ENCODE results near the gene RELN.
"Not testable (repeated sequence)": the region's sequence is repeated elsewhere in the genome, so short reads cannot be mapped to it uniquely, and the experiment has no call there.

RELN gene

GRCh38 chr7:103915680-103916357 lies 73.6 kb downstream of the RELN start:
- H3K27me3 ChIP-seq (ENCODE audit: insufficient read depth, low read length, poor library complexity, severe bottlenecking): no peaks in the 10 kb centered on the region
- no peaks in the 10 kb centered on the region for H3K9me2 ChIP-seq (replicated peaks; ENCODE audit: low read depth, low read length)
- H3K4me2 ChIP-seq (ENCODE audit: low read depth, low read length, poor library complexity, severe bottlenecking): no peak overlapping the region
- H3K4me1 ChIP-seq (ENCODE audit: insufficient read depth, low read length, poor library complexity, severe bottlenecking): no peaks in the 10 kb centered on the region
- TF ChIP-seq CTCF (conservative IDR thresholded peaks at IDR 0.05; ENCODE audit: low read length) (no peak), EZH2phosphoT487 (IDR thresholded peaks at IDR 0.05; ENCODE audit: borderline replicate concordance) (no peak)
- H3K79me2 ChIP-seq (ENCODE audit: insufficient read depth, low read length): no peaks in the 10 kb centered on the region
- no peaks in the 10 kb centered on the region for H3F3A ChIP-seq (ENCODE audit: low read depth)
- H4K20me1 ChIP-seq (ENCODE audit: insufficient read depth, low read length, poor library complexity, severe bottlenecking): no peaks in the 10 kb centered on the region
- H2AFZ ChIP-seq (ENCODE audit: low read length): no peak overlapping the region
- no peak overlapping the region for H3K9ac ChIP-seq (ENCODE audit: low read depth, low read length, poor library complexity, severe bottlenecking)
- no peaks in the 10 kb centered on the region for H3K36me3 ChIP-seq (ENCODE audit: insufficient read depth, low read length)
- H3K9me3 ChIP-seq (ENCODE audit: insufficient read depth, low read depth, low read length): no peaks in the 10 kb centered on the region
- no peak overlapping the region for H3K4me3 ChIP-seq (ENCODE audit: low read length, poor library complexity, severe bottlenecking)

- Histone ChIP-seq H2AFZ (ENCODE audit: low read length) (no peak overlapping the region), H3K4me3 (ENCODE audit: low read length, poor library complexity, severe bottlenecking) (no peak overlapping the region), H4K20me1 (ENCODE audit: insufficient read depth, low read length, poor library complexity, severe bottlenecking) (no peaks in the 10 kb centered on the region), H3K27me3 (ENCODE audit: insufficient read depth, low read length, poor library complexity, severe bottlenecking) (no peaks in the 10 kb centered on the region), H3K79me2 (ENCODE audit: insufficient read depth, low read length) (no peaks in the 10 kb centered on the region), H3K9me3 (ENCODE audit: insufficient read depth, low read depth, low read length) (no peaks in the 10 kb centered on the region), H3K9ac (ENCODE audit: low read depth, low read length, poor library complexity, severe bottlenecking) (no peak overlapping the region), H3K4me2 (ENCODE audit: low read depth, low read length, poor library complexity, severe bottlenecking) (no peak overlapping the region), H3K36me3 (ENCODE audit: insufficient read depth, low read length) (no peaks in the 10 kb centered on the region), H3F3A (ENCODE audit: low read depth) (no peaks in the 10 kb centered on the region), H3K9me2 (replicated peaks; ENCODE audit: low read depth, low read length) (no peaks in the 10 kb centered on the region), H3K4me1 (ENCODE audit: insufficient read depth, low read length, poor library complexity, severe bottlenecking) (no peaks in the 10 kb centered on the region)
- TF ChIP-seq CTCF (conservative IDR thresholded peaks at IDR 0.05; ENCODE audit: low read length) (no peak), EZH2phosphoT487 (IDR thresholded peaks at IDR 0.05; ENCODE audit: borderline replicate concordance) (no peak)
Observed at GRCh38 chr7:103914147-103914899, 75.1 kb downstream of the RELN start.

DNA sequence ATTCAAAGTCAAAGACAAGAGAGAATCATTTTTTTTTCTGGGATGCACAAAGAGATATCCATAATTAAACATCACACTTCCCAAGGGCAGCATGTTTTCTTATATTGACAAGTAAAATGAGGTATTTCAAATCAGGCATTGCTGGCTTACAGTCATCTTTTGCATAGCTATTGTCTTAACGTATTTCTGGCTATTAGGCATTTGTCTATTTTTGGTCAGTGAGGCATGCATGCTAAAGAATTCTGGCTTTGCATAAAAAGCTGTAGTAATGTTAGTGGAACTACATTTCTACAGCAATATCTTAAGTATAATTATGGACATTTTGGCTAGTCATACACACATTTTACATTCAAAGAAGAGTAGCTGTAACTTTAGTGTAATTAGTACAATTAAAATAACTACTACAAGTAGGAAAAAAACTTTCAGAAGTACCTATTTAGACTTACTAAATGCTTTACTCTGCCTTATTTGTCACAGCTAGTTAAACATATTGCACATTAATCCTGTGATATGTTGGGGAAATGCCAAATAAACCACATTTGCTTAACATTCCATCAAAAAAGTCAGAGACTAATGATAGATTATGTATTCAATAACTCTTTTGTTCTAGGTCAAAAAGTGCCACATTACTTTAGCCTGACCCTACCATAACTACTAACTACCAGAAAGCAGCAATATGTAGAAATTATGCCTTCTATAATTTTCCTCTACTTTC lies 76.4 kb downstream of the RELN start:
- no peaks in the 10 kb centered on the region for H3K4me1 ChIP-seq (ENCODE audit: insufficient read depth, low read length, poor library complexity, severe bottlenecking)
- no peaks in the 10 kb centered on the region for H3K79me2 ChIP-seq (ENCODE audit: insufficient read depth, low read length)
- no peaks in the 10 kb centered on the region for H4K20me1 ChIP-seq (ENCODE audit: insufficient read depth, low read length, poor library complexity, severe bottlenecking)
- H3K27me3 ChIP-seq (ENCODE audit: insufficient read depth, low read length, poor library complexity, severe bottlenecking): no peaks in the 10 kb centered on the region
- TF ChIP-seq EZH2phosphoT487 (IDR thresholded peaks at IDR 0.05; ENCODE audit: borderline replicate concordance): no peak
- TF ChIP-seq CTCF (conservative IDR thresholded peaks at IDR 0.05; ENCODE audit: low read length): no peak
- H3K9me3 ChIP-seq (ENCODE audit: insufficient read depth, low read depth, low read length): no peaks in the 10 kb centered on the region
- H3F3A ChIP-seq (ENCODE audit: low read depth): no peaks in the 10 kb centered on the region
- no peak overlapping the region for H3K9ac ChIP-seq (ENCODE audit: low read depth, low read length, poor library complexity, severe bottlenecking)
- H3K4me2 ChIP-seq (ENCODE audit: low read depth, low read length, poor library complexity, severe bottlenecking): no peak overlapping the region
- no peak overlapping the region for H2AFZ ChIP-seq (ENCODE audit: low read length)
- no peaks in the 10 kb centered on the region for H3K36me3 ChIP-seq (ENCODE audit: insufficient read depth, low read length)
- H3K4me3 ChIP-seq (ENCODE audit: low read length, poor library complexity, severe bottlenecking): no peak overlapping the region
- no peaks in the 10 kb centered on the region for H3K9me2 ChIP-seq (replicated peaks; ENCODE audit: low read depth, low read length)

GRCh38 chr7:103911015-103911414 lies 78.4 kb downstream of the RELN start:
- not testable (repeated sequence) for H3K4me2 ChIP-seq (ENCODE audit: low read depth, low read length, poor library complexity, severe bottlenecking); H4K20me1 ChIP-seq (ENCODE audit: insufficient read depth, low read length, poor library complexity, severe bottlenecking); H3K9me2 ChIP-seq (replicated peaks; ENCODE audit: low read depth, low read length); H3F3A ChIP-seq (ENCODE audit: low read depth); H3K36me3 ChIP-seq (ENCODE audit: insufficient read depth, low read length); H3K79me2 ChIP-seq (ENCODE audit: insufficient read depth, low read length); H3K27me3 ChIP-seq (ENCODE audit: insufficient read depth, low read length, poor library complexity, severe bottlenecking); H2AFZ ChIP-seq (ENCODE audit: low read length); H3K9ac ChIP-seq (ENCODE audit: low read depth, low read length, poor library complexity, severe bottlenecking); H3K4me3 ChIP-seq (ENCODE audit: low read length, poor library complexity, severe bottlenecking); H3K4me1 ChIP-seq (ENCODE audit: insufficient read depth, low read length, poor library complexity, severe bottlenecking); H3K9me3 ChIP-seq (ENCODE audit: insufficient read depth, low read depth, low read length)
